Measurements from ENCODE around the gene CASQ2.

- no peak for TF ChIP-seq EP300 (IDR thresholded peaks at IDR 0.05)
- TF ChIP-seq CTCF (IDR thresholded peaks at IDR 0.05), result no peak
These were observed 62.6 kb downstream of the CASQ2 start for GRCh38 chr1:115705963-115706362.
